ENCODE data around the gene KMO.

- TF ChIP-seq POLR2A (IDR thresholded peaks at IDR 0.05; ENCODE audit: low read depth, low read length) (no peak), MXI1 (IDR thresholded peaks at IDR 0.05; ENCODE audit: borderline replicate concordance, low read depth, low read length) (no peak), SMC3 (IDR thresholded peaks at IDR 0.05; ENCODE audit: low read depth, low read length) (peak; percentile 34), RAD21 (IDR thresholded peaks at IDR 0.05; ENCODE audit: low read length) (peak; percentile 30; the same call in 1 of the 2 replicates), RCOR1 (IDR thresholded peaks at IDR 0.05; ENCODE audit: insufficient replicate concordance, low read length) (no peak), CEBPB (IDR thresholded peaks at IDR 0.05; ENCODE audit: low read depth, low read length) (no peak), RFX5 (IDR thresholded peaks at IDR 0.05; ENCODE audit: low read depth, low read length) (no peak), FOS (IDR thresholded peaks at IDR 0.05; ENCODE audit: low read depth, low read length) (no peak), MAFK (IDR thresholded peaks at IDR 0.05; ENCODE audit: low read depth, low read length) (no peak), BHLHE40 (IDR thresholded peaks at IDR 0.05; ENCODE audit: low read depth, low read length) (no peak)
- TF ChIP-seq, protein P1, sequence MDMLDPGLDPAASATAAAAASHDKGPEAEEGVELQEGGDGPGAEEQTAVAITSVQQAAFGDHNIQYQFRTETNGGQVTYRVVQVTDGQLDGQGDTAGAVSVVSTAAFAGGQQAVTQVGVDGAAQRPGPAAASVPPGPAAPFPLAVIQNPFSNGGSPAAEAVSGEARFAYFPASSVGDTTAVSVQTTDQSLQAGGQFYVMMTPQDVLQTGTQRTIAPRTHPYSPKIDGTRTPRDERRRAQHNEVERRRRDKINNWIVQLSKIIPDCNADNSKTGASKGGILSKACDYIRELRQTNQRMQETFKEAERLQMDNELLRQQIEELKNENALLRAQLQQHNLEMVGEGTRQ (IDR thresholded peaks at IDR 0.05; ENCODE audit: low read depth, low read length), result no peak
- TF ChIP-seq, protein P2, sequence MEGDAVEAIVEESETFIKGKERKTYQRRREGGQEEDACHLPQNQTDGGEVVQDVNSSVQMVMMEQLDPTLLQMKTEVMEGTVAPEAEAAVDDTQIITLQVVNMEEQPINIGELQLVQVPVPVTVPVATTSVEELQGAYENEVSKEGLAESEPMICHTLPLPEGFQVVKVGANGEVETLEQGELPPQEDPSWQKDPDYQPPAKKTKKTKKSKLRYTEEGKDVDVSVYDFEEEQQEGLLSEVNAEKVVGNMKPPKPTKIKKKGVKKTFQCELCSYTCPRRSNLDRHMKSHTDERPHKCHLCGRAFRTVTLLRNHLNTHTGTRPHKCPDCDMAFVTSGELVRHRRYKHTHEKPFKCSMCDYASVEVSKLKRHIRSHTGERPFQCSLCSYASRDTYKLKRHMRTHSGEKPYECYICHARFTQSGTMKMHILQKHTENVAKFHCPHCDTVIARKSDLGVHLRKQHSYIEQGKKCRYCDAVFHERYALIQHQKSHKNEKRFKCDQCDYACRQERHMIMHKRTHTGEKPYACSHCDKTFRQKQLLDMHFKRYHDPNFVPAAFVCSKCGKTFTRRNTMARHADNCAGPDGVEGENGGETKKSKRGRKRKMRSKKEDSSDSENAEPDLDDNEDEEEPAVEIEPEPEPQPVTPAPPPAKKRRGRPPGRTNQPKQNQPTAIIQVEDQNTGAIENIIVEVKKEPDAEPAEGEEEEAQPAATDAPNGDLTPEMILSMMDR (conservative IDR thresholded peaks at IDR 0.05; ENCODE audit: low read depth, low read length), result peak; percentile 33
Observed at GRCh38 chr1:241485554-241485992, 46.6 kb upstream of the KMO start.

Measured in IMR-90 (cell line).